NCI-H524 (cell line): ENCODE data around the gene ELOVL7.
"Not testable (repeated sequence)": the region's sequence is repeated elsewhere in the genome, so short reads cannot be mapped to it uniquely, and the experiment has no call there.

ENCODE experiments used
- DNase-seq, 2 experiments: peaks; one replicate each; lab custom pipeline; 2025; lab: John Stamatoyannopoulos, UW

Gene ELOVL7

GRCh38 chr5:60715201-60715928, 128.7 kb downstream of the ELOVL7 start:
- DNase-seq = peak in 1 of 2 experiments; percentile 33

- DNase-seq = no peak
Observed at GRCh38 chr5:60712950-60713349, 131.1 kb downstream of the ELOVL7 start.

GRCh38 chr5:60711892-60712291, 132.2 kb downstream of the ELOVL7 start:
- not testable (repeated sequence) for DNase-seq

GRCh38 chr5:60710362-60710761, 133.7 kb downstream of the ELOVL7 start:
- DNase-seq = no peak

GRCh38 chr5:60705144-60705543, 138.9 kb downstream of the ELOVL7 start:
- no peak for DNase-seq

- no peak for DNase-seq
Observed at GRCh38 chr5:60703944-60704343, 140.1 kb downstream of the ELOVL7 start.
